OCI-LY3 (cell line): Measurements from ENCODE around the gene WDR46.

Source experiments
- H2AFZ ChIP-seq: fragments of 200-600, 300-600 bp; shearing (Covaris generic); 2 replicates; pipeline ENCODE4 v1.6.0; 2014; ENCODE audit warnings: antibody characterized with exemption, low read depth, low read length
- H3K27ac ChIP-seq: fragments of 200-600, 300-600 bp; sonication (generic); 2 replicates; pipeline ENCODE4 v1.5.1; 2014; ENCODE audit warnings: mild to moderate bottlenecking, low read length, moderate library complexity, mixed read lengths
- H3K27me3 ChIP-seq: fragments of 200-600, 300-600 bp; sonication (generic); 2 replicates; pipeline ENCODE4 v1.6.1; 2014; ENCODE audit warnings: low read depth, low read length, mixed read lengths
- H3K36me3 ChIP-seq: fragments of 200-600, 300-600 bp; sonication (generic); replicated peaks from 2 replicates; pipeline ENCODE3; 2014; ENCODE audit warnings: low read depth, low read length, mixed read lengths
- H3K4me1 ChIP-seq: fragments of 300-600, 200-600 bp; sonication (generic); 2 replicates; pipeline ENCODE4 v1.6.1; 2014; ENCODE audit warnings: low read length, mixed read lengths
- H3K4me2 ChIP-seq: fragments of 200-600, 300-600 bp; sonication (generic); 2 replicates; pipeline ENCODE4 v1.6.1; 2014; ENCODE audit warnings: low read length, mixed read lengths
- H3K4me3 ChIP-seq: fragments of 300-600, 200-600 bp; sonication (generic); 2 replicates; pipeline ENCODE4 v1.5.1; 2014; ENCODE audit warnings: antibody characterized with exemption, mild to moderate bottlenecking, low read length, moderate library complexity
- H3K79me2 ChIP-seq: fragments of 300-600, 200-600 bp; shearing (Covaris generic); 2 replicates; pipeline ENCODE4 v1.6.1; 2014; ENCODE audit warnings: mild to moderate bottlenecking, low read length, mixed read lengths
- H3K9ac ChIP-seq: fragments of 300-600, 200-600 bp; shearing (Covaris generic); 2 replicates; pipeline ENCODE4 v1.6.0; 2014; ENCODE audit warnings: mild to moderate bottlenecking, low read length, moderate library complexity
- H3K9me3 ChIP-seq: fragments of 200-600, 300-600 bp; shearing (Covaris generic); 2 replicates; pipeline ENCODE4 v1.6.1; 2014; ENCODE audit warnings: low read length, mixed read lengths; ENCODE audit not compliant: insufficient read depth
- H4K20me1 ChIP-seq: fragments of 200-600, 300-600 bp; sonication (generic); 2 replicates; pipeline ENCODE4 v1.6.1; 2016; ENCODE audit warnings: low read length, mixed read lengths; ENCODE audit not compliant: insufficient read depth
- CTCF ChIP-seq: fragments of 200-600, 300-600 bp; sonication (generic); IDR thresholded peaks from 2 replicates; pipeline ENCODE4 v1.5.1; 2014; ENCODE audit warnings: antibody characterized with exemption, low read length, low read depth
- EZH2phosphoT487 ChIP-seq: fragments of 200-600 bp; shearing (Covaris generic); IDR thresholded peaks from 2 replicates; pipeline ENCODE4 v1.6.1; 2018; ENCODE audit warnings: antibody characterized with exemption, mixed run types, low read depth

The WDR46 gene

GRCh38 chr6:33288921-33289783 lies at the start of gene WDR46, which contains the start of gene PFDN6:
TSS of gene WDR46 (minus strand) at chr6:33289239. CDS start at chr6:33289170, 69 bp downstream.
TSS of gene PFDN6 (plus strand) at chr6:33289601. CDS start at chr6:33289857, 256 bp downstream.
- TF ChIP-seq EZH2phosphoT487 (no peak), CTCF (no peak)
- Histone ChIP-seq H3K27ac (peak within 1 kb of the TSS; percentile 38), H4K20me1 (no peaks in the 10 kb centered on the region), H3K79me2 (peaks cover 28% of the 10 kb centered on the region), H3K36me3 (peaks cover 9% of the 10 kb centered on the region), H3K27me3 (no peaks in the 10 kb centered on the region), H3K4me3 (peak within 1 kb of the TSS; percentile 98), H3K4me1 (peaks cover 12% of the 10 kb centered on the region), H3K4me2 (peak within 1 kb of the TSS; percentile 97), H3K9me3 (no peaks in the 10 kb centered on the region), H3K9ac (peak within 1 kb of the TSS; percentile 89), H2AFZ (peak within 1 kb of the TSS; percentile 70; the same call in 1 of the 2 replicates)

- Histone ChIP-seq H3K79me2 (no peaks in the 10 kb centered on the region), H2AFZ (no peak overlapping the region), H3K9ac (no peak overlapping the region), H3K4me3 (no peak overlapping the region), H3K4me2 (no peak overlapping the region), H4K20me1 (no peaks in the 10 kb centered on the region), H3K4me1 (peaks cover 13% of the 10 kb centered on the region), H3K27me3 (no peaks in the 10 kb centered on the region), H3K9me3 (no peaks in the 10 kb centered on the region), H3K27ac (no peak overlapping the region), H3K36me3 (no peaks in the 10 kb centered on the region)
- TF ChIP-seq EZH2phosphoT487 (no peak), CTCF (no peak)
Measured at GRCh38 chr6:33336495-33336894, 47.5 kb upstream of the WDR46 start.

- no peaks in the 10 kb centered on the region for H3K27me3 ChIP-seq
- no peaks in the 10 kb centered on the region for H3K79me2 ChIP-seq
- H3K27ac ChIP-seq = no peak overlapping the region
- no peaks in the 10 kb centered on the region for H4K20me1 ChIP-seq
- H2AFZ ChIP-seq = peak overlapping the region; percentile 74; the same call in 1 of the 2 replicates
- no peaks in the 10 kb centered on the region for H3K9me3 ChIP-seq
- H3K36me3 ChIP-seq = no peaks in the 10 kb centered on the region
- H3K4me1 ChIP-seq = peaks cover 13% of the 10 kb centered on the region
- peak overlapping the region; percentile 60 for H3K4me2 ChIP-seq
- TF ChIP-seq CTCF = no peak
- TF ChIP-seq EZH2phosphoT487 = no peak
- no peak overlapping the region; the same call in 1 of the 2 replicates for H3K9ac ChIP-seq
- peak overlapping the region; percentile 40; the same call in 1 of the 2 replicates for H3K4me3 ChIP-seq
Measured at GRCh38 chr6:33335916-33336315, 46.9 kb upstream of the WDR46 start.

GRCh38 chr6:33333666-33334065 lies 44.6 kb upstream of the WDR46 start:
- no peaks in the 10 kb centered on the region for H3K79me2 ChIP-seq
- H3K4me3 ChIP-seq = no peak overlapping the region
- no peak overlapping the region for H2AFZ ChIP-seq
- H3K9ac ChIP-seq = no peak overlapping the region
- no peaks in the 10 kb centered on the region for H3K27me3 ChIP-seq
- TF ChIP-seq CTCF = no peak
- no peak for TF ChIP-seq EZH2phosphoT487
- H3K4me2 ChIP-seq = no peak overlapping the region
- no peak overlapping the region for H3K27ac ChIP-seq
- H3K9me3 ChIP-seq = no peaks in the 10 kb centered on the region
- no peaks in the 10 kb centered on the region for H4K20me1 ChIP-seq
- no peaks in the 10 kb centered on the region for H3K36me3 ChIP-seq
- H3K4me1 ChIP-seq = peaks cover 13% of the 10 kb centered on the region
